HL-60 (cell line): ENCODE results near the gene CACNA1G.

Source experiments
- TF ChIP-seq, protein P1 (sequence below): IDR thresholded peaks from one replicate; pipeline ENCODE4 v1.5.1; 2011; ENCODE audit warnings: low read length, control low read depth, inconsistent platforms; ENCODE audit not compliant: insufficient read depth
- TF ChIP-seq, protein P2 (sequence below): IDR thresholded peaks from 2 replicates; pipeline ENCODE4 v1.6.1; 2012; ENCODE audit warnings: low read depth; ENCODE audit not compliant: insufficient replicate concordance

DNA sequence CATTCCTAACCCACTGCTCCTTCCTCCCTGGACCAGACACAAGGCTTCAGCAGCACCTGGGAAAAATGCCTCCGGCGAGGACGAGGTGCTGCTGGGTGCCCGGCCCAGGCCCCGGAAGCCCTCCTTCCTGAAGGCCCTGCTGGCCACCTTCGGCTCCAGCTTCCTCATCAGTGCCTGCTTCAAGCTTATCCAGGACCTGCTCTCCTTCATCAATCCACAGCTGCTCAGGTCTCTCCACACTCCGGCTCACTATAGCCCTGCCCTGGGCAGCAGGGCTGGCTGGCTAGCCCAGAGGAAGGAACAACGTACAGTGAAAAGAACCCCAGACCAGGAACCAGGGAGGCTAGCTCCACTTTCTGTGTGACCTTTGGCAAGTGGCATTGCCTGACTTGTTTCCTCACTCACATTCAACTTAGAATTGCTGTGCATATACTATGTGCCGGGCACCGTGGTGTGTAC, 100.4 kb downstream of the CACNA1G start:
- TF ChIP-seq, protein P1, sequence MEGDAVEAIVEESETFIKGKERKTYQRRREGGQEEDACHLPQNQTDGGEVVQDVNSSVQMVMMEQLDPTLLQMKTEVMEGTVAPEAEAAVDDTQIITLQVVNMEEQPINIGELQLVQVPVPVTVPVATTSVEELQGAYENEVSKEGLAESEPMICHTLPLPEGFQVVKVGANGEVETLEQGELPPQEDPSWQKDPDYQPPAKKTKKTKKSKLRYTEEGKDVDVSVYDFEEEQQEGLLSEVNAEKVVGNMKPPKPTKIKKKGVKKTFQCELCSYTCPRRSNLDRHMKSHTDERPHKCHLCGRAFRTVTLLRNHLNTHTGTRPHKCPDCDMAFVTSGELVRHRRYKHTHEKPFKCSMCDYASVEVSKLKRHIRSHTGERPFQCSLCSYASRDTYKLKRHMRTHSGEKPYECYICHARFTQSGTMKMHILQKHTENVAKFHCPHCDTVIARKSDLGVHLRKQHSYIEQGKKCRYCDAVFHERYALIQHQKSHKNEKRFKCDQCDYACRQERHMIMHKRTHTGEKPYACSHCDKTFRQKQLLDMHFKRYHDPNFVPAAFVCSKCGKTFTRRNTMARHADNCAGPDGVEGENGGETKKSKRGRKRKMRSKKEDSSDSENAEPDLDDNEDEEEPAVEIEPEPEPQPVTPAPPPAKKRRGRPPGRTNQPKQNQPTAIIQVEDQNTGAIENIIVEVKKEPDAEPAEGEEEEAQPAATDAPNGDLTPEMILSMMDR = no peak
- TF ChIP-seq, protein P2, sequence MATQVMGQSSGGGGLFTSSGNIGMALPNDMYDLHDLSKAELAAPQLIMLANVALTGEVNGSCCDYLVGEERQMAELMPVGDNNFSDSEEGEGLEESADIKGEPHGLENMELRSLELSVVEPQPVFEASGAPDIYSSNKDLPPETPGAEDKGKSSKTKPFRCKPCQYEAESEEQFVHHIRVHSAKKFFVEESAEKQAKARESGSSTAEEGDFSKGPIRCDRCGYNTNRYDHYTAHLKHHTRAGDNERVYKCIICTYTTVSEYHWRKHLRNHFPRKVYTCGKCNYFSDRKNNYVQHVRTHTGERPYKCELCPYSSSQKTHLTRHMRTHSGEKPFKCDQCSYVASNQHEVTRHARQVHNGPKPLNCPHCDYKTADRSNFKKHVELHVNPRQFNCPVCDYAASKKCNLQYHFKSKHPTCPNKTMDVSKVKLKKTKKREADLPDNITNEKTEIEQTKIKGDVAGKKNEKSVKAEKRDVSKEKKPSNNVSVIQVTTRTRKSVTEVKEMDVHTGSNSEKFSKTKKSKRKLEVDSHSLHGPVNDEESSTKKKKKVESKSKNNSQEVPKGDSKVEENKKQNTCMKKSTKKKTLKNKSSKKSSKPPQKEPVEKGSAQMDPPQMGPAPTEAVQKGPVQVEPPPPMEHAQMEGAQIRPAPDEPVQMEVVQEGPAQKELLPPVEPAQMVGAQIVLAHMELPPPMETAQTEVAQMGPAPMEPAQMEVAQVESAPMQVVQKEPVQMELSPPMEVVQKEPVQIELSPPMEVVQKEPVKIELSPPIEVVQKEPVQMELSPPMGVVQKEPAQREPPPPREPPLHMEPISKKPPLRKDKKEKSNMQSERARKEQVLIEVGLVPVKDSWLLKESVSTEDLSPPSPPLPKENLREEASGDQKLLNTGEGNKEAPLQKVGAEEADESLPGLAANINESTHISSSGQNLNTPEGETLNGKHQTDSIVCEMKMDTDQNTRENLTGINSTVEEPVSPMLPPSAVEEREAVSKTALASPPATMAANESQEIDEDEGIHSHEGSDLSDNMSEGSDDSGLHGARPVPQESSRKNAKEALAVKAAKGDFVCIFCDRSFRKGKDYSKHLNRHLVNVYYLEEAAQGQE = no peak
